Endometrial microvascular endothelial cells (primary cell): ENCODE results near the gene SREK1. TPM values are rescaled to one million over a fixed set of nuclear protein-coding genes. Genes with fewer than 3 reads are reported as not detected.
"Not testable (repeated sequence)": the region's sequence is repeated elsewhere in the genome, so short reads cannot be mapped to it uniquely, and the experiment has no call there.

Source experiments
- in situ Hi-C: cut with HindIII; loops from 2 replicates; pipeline ENCODE4 v1.10.0; 2017; ENCODE audit warnings: low sequenced_read_pairs, low pct_unique_long_range_greater_than_20kb; ENCODE audit errors: inconsistent ontology term
- total RNA-seq: library from RNA; depleted of rRNA; stranded (reverse); fragments of >200 nt; gene quantifications from one replicate; pipeline ENCODE4 v1.2.3, GENCODE V29; 2015; ENCODE audit errors: inconsistent ontology term

The SREK1 gene
- total RNA-seq, 1 donor from 2014 or later, result 23.4 TPM

GRCh38 chr5:66206465-66206864 is 62.4 kb downstream of the SREK1 start:
- in situ Hi-C loops, result no loop called here

GRCh38 chr5:66207800-66208561 is 63.9 kb downstream of the SREK1 start:
- in situ Hi-C loops, result no loop called here

- in situ Hi-C loops, result no loop called here
Observed at GRCh38 chr5:66209350-66209749, 65.2 kb downstream of the SREK1 start.

- in situ Hi-C loops, result no loop called here
Observed at GRCh38 chr5:66209794-66210193, 65.7 kb downstream of the SREK1 start.

GRCh38 chr5:66213533-66213932 is 69.4 kb downstream of the SREK1 start:
- in situ Hi-C loops, result no loop called here

- in situ Hi-C loops, result no loop called here
Observed at GRCh38 chr5:66222455-66222854, 78.4 kb downstream of the SREK1 start.

- in situ Hi-C loops, result not testable (repeated sequence)
Observed at GRCh38 chr5:66222896-66223295, 78.8 kb downstream of the SREK1 start.

- in situ Hi-C loops, result no loop called here
Observed at GRCh38 chr5:66223637-66224036, 79.5 kb downstream of the SREK1 start.

- in situ Hi-C loops, result no loop called here
Observed at GRCh38 chr5:66224274-66224673, 80.2 kb downstream of the SREK1 start.

- in situ Hi-C loops, result no loop called here
Observed at GRCh38 chr5:66224773-66225553, 80.9 kb downstream of the SREK1 start.

GRCh38 chr5:66230551-66230950 is 86.5 kb downstream of the SREK1 start:
- in situ Hi-C loops, result no loop called here

GRCh38 chr5:66231508-66231907 is 87.4 kb downstream of the SREK1 start:
- in situ Hi-C loops, result no loop called here

GRCh38 chr5:66232275-66232674 is 88.2 kb downstream of the SREK1 start:
- in situ Hi-C loops, result no loop called here

- in situ Hi-C loops, result no loop called here
Observed at GRCh38 chr5:66232706-66233445, 88.8 kb downstream of the SREK1 start.

Other genes starting within 250 kb of the SREK1 start
- gene ERBIN, start 217.7 kb upstream of the SREK1 start, total RNA-seq, result 27.5 TPM